SU-DHL-6 (cell line): ENCODE data around the gene MTHFSD.

Source experiments
- CTCF ChIP-seq: fragments of 200-600 bp; sonication (generic); IDR thresholded peaks from one replicate; pipeline ENCODE4 v1.5.1; 2017; ENCODE audit warnings: antibody characterized with exemption, mild to moderate bottlenecking, low read length, moderate library complexity; ENCODE audit not compliant: insufficient read depth, poor library complexity, severe bottlenecking
- EZH2phosphoT487 ChIP-seq: fragments of 200-600 bp; sonication (generic), shearing (Covaris generic); conservative IDR thresholded peaks from 2 replicates; pipeline ENCODE4 v1.6.1; 2018; ENCODE audit warnings: mild to moderate bottlenecking, antibody characterized with exemption, low read length, moderate library complexity, mixed read lengths

GRCh38 chr16:86537486-86537885 lies 17.5 kb downstream of the MTHFSD start:
- TF ChIP-seq CTCF, result no peak
- TF ChIP-seq EZH2phosphoT487, result no peak
